Stimulated activated CD8-positive, alpha-beta memory T cell treated with anti-CD3 and anti-CD28 coated beads, Interleukin-15, amount 100 ng/mL, for 1 hour (primary cell): ENCODE measurements around the gene DCDC2.
"Not testable (repeated sequence)": the region's sequence is repeated elsewhere in the genome, so short reads cannot be mapped to it uniquely, and the experiment has no call there.

Experiments
- DNase-seq: peaks from one replicate; pipeline ENCODE4 v3.0.0-alpha.2; 2020; ENCODE audit warnings: low read depth

DCDC2 gene

DNA sequence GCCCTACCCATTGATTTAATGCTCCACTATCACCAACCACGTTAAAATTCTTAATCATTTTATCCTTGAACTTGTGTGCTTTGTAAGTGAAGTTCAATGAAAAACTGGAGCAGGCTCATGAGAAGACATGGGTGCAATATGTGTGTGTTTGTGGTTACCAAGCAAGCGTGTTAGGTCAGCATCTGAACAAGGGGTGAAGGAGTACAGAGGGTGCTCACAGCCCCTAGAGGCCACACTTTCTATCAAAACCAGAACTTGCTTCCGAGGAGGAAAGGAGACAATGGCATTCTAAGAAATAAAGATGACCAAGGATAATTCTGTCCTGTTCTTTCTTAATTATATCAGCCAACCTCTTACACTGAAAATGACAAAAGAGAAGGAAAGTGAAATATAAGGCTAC, 138.2 kb downstream of the DCDC2 start:
- DNase-seq: no peak

DNA sequence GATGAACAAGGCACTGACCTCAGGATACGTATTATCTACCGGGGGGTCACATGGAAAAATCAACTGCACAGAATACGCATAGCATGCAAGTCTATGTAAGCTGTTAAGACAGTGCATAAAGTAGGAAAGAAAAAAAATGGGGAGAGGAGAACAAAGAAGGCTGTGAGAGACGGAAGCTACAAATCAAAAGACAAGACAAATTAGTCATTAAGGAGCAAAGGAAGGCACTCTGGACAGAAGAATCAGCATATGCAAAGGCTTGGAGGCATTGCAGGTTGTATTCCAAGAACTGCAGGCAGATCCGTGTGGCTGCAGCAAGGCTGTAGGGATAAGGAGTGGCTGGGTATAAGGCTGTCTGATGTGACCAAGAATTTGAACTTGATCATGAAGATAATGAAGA, 142.9 kb downstream of the DCDC2 start:
- no peak for DNase-seq

DNA sequence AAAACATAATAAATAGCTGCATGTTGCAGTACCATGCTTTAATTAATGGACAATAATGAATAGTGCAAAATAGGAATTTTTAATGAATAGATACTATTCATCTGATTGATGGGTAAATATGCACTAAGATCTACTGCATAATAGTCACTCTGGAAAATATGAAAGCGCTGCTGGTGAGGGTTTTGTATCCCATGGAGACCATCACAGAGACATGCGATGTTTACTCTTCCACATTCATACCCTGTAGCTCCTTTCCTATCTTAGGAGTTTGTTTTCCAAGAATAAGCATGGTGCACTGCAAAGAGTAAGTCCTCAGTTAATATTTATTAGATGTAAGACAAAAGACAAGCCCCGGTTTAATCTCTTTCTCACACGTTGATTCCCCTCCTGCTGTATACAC, 150.4 kb downstream of the DCDC2 start:
- no peak for DNase-seq

DNA sequence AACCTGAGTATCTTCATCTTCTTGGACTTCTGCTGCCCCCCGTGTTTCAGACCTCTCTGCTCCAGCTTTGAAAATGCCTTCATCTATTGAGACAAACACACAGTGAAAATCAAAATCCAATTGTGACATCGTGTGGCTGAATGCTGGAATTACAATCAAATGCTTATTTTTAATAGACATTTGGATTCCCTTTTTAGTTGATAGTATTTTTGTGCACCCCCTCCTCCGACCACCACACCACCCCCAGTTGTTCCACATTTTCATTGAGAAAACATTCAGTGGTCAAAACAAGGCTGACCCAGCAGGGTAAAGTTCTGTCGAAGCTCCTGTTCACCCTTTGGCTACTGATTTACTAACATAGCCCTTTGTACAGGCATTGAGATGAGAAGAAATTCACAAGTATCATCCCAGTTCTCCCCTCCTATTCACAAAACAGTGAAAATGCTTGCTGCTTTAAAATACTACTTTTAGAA, 152.8 kb downstream of the DCDC2 start:
- DNase-seq: no peak

DNA sequence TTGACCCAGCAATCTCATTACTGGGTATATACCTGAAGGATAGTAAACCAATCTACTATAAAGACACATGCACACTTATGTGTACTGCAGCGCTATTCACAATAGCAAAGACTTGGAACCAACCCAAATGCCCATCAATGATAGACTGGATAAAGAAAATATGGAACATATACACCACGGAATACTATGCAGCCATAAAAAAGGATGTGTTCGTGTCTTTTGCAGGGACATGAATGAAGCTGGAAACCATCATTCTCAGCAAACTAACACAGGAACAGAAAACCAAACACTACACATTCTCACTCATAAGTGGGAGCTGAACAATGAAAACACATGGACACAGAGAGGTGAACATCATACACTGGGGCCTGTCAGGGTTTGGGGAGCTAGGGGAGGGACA, 153.7 kb downstream of the DCDC2 start:
- DNase-seq: not testable (repeated sequence)

DNA sequence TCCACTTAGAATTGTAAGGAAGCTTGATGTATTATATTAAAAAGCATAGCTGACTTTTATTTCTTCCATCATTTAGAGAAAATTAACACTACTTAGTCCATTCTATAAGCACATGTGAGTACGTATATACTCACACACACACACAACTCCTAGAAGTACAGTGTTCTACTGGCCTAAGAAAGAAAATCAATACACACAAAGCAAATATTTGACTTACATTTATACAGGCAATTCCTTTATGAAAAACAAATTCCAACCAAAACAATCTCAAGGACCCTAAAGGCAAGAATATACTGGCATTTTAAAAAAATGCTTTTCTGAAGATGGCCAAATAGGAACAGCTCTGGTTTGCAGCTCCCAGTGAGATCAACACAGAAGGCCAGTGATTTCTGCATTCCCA, 160.0 kb downstream of the DCDC2 start:
- no peak for DNase-seq

DNA sequence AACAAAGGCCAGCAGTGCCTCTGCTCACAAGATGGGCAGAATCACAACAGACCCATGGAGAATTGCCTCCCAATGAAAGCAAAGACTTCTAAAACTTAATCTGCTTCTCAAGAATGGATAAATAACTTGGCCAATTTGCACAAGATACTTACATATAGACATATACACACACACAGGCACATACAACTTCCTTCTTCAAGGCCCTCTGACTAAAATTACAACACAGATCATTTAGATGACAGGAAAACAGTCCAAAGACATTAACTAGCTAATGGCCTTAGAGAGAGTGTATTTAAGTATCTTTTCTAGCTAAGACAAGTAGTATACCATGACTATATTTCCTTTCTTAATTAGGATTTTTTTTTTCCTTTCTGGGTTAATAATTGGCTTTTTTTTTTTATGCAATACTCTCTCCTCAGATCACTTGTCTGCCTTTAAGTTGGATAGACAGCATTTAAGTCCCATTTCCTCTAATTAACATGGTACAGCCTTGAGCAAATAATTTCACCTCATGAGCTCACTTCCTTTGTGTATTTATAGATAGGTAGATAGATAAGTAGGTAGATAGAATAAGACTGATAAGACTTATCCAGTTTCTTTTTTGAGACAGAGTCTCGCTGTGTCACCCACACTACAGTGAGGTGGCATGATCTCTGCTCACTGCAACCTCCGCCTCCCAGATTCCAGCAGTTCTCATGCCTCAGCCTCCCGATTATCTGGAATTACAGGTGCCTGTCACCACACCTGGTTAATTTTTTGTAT, 161.8 kb downstream of the DCDC2 start:
- no peak for DNase-seq

DNA sequence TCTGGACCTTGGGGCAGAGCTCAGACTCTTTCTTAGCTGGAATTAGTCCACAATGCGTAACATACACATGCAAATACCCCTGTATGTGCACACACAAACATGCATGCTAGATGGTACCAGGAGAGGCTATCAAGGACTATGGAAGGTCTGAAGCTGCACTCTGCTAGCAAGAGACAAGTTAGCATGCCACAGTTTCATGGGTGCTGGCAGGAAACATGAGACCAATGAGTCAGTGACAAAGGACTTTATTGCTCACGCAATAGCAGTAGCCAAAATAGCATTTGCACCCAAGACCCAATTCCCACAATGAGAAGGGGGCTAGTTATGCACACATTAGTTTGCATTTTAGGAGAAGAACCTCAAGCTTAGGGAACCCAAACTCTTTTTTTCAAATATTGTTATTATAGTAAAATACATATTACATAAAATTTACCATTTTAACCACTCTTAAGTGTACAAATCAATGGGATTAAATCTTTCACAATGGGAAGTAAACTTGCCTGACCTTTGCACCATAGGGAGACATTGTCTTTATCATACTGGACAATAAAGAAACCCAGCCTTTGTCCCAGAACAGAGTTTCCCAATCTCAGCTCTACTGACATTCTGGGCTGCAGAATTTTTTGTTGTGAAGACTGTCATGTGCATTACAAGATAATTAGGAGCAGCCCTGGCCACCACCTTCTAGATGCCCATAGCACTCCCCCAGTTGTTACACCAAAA, 162.7 kb downstream of the DCDC2 start:
- no peak for DNase-seq

DNA sequence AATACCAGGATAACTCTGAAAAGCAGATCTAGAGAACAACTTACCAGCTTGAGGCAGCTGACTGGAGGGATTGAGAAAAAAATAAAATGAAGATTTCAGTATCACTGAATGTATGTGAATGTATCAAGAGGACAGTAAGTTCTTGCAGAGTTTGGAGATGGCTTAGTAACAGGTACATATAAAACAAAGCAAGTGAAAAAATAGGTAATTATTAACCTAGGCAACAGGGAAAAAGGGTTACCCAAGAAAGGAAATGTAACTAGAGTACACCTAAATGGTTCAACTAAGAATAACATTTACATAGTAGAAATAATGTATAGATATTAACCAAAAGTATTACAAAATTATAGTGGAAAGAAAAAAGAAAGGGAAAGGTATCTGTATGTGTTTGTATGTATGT, 164.5 kb downstream of the DCDC2 start:
- no peak for DNase-seq

DNA sequence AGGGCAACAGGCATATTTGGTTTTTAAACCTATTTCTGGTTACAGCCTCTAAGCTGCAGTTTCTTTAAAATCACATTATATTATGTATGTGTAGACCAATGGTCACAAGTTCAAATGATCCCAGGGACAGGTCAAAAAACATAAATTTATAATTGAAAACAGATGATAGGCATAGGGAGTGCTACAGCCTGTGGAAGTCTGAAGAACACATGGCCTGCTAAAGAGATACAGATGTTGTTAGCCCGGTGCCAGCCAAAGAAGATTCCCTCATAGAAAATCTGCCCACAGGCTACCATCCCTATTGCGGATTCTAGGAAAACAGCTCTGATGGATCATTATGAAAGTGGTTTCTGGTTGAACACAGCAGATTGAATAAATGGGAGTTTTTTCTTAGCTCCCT, 166.5 kb downstream of the DCDC2 start:
- DNase-seq: no peak

DNA sequence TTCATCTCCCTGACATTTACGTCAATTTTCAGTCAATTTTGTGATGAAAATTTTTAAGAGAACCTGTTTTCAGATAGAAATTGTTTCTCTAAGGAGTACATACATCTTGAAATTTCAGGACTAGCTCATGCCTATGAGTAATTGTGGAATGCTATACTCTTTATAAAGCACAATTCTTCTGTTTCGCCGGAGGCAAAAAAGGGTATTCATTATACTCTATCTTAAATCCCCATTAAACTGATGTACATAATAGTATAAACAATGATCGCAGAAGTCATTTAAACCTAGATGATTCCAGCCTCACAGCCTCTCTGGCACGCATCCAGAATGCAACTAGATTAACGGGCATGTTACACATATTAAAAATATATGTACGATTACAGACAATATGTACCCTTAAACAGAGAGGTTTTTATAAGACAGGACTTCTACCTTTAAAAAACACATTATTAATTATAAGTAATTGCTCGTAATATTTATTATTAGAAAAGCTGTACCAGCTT, 169.2 kb downstream of the DCDC2 start:
- no peak for DNase-seq

DNA sequence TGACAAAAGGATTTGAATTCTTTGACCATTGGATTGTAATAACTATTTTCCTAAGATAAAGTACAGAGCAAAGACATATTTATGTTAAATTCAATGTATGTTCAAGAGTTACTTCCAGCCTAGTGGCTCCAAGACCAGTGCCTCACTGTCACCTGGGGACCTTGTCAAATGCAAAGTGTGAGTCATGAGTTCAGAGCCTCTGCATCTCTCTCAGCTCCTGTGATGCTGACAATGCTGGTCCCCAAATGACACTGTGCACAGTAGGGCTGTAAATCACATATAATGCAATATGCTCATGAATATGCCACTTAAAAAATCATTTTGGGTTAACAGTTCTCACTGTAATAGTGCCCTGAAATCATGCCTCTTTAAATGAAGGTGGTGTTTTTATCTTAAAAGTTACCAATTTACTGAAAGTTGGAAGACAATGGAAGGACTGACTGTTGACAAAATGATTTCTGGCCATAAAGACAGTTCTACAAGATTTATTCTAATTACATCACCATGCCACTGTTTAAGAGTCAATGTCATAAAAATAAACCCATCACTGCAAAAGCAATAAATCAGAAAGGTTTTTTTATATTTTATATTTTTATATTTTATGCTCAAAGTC, 169.8 kb downstream of the DCDC2 start:
- DNase-seq: no peak

DNA sequence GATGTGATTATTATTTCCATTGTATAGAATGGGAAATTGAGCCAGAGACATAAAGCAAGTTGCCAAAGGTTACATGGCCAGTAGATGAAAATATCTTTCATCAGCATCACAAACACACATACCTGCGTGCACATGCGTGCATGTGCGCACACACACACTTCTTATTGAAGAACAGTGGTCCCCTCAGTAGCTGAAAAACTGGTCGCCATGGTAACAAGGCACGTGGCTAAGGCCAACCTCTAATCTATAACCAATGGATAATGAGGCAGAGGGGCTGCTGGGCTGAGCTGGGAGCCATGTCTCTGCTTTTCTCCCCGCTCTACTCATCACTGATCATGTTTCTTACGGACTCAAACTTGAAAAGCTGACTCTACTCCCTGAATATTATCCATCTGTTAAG, 171.5 kb downstream of the DCDC2 start:
- DNase-seq: no peak

DNA sequence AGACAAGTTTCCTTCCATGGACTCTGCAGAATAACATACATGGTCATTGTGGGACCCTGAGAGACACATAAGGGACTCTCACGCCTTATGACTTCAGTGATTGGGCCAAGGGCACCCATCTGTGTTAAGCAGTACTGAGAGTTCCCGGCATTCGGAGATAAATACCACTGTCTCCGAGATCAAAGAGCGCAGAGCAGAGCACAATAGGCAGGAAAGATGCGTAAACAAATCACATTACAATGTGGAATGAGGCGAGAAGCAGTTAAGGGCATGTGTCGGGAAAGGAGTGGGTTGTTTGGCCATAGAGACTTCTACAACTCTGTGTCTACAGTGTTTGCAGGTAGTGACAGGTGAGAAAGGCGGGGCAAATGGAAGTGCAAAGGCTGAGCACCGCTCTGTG, 174.3 kb downstream of the DCDC2 start:
- no peak for DNase-seq

DNA sequence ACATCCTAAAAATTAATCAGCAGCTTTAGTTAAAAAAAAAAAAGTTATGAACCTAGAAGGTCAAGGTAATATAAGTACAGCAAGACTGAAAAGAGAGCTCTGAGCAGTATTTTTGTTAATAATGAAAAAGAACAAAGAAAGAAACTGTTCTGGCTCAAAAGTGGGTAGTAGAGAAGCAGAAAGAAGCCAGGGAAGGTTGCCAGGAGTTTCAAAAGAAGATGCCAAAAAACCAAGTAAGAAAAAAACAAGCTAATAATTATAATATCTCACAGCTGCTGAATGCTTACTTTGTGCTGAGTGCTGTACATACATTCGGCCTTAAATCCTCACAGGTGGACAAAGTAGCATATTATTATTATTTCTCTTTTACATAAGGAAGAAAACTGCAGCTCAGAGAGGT, 200.0 kb downstream of the DCDC2 start:
- no peak for DNase-seq

DNA sequence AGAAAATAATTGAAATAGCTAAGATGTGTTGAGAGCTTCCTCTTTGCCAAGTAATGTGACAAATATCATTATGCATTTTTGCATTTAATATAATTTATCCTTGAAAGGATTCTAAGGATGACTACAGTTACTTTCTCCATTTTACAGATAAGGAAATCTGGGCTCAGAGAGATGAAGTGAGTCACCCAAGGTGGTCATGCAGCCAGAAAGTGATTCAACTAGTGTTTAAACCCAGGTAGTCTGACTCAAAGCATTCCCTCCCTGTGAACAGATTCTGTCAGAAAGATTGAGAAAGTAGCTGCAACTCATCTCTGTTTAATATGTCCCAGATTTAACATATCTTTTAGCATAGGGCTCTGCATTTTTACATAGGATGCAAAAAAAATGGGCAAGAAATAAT, 203.7 kb downstream of the DCDC2 start:
- no peak for DNase-seq

DNA sequence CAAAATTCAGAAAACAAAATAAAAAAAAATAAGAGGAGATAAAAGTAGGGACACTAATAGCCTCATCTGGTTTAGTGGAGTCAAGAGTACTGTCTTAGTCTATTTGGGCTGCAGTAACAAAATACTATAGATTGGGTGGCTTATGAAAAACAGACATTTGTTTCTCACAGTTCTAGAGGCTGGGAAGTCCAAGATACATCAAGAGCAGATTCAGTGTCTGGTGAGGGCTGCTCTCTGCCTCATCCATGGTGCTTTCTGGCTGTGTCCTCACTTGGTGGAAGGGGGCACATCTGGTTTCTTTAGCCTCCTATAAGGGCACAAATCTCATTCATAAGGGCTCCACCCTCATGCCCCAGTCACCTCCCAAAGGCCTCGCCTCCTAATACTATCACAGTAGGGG, 205.8 kb downstream of the DCDC2 start:
- DNase-seq: no peak

DNA sequence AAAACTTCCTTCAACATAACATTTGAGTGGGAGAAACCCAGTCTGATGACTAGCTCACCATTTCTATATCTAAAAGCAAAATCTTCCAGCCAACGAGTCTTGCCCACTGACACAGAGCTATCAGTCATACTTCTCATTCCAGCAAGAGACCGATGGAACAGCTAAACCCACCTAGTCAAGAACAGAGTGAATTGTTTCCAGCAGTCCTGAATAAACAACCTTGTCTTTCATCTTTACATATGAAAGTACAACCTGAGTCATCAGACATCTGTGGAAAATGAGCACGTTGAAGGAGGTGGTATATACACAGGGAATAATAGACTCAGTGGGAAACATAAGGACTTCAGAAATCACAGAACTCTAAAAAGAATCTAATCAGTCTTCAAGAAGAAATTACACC, 208.0 kb downstream of the DCDC2 start:
- no peak for DNase-seq

DNA sequence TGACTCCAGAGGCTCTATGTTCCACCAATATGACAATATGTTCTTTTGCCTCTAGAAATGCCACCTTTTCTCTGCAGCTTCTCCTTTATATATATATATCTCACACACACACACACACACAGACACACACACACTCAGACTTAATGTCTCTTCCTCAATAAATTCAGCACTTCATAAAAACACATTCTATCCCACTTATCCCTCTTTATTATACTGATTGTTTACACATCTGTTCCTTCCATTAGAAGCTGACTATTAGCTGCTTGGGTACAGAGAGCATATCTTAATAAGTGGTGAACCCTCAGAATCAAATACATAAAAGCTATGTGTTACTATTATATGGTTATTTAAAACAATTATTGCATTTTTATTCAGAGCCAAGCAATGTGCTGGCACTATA, 208.6 kb downstream of the DCDC2 start:
- no peak for DNase-seq

DNA sequence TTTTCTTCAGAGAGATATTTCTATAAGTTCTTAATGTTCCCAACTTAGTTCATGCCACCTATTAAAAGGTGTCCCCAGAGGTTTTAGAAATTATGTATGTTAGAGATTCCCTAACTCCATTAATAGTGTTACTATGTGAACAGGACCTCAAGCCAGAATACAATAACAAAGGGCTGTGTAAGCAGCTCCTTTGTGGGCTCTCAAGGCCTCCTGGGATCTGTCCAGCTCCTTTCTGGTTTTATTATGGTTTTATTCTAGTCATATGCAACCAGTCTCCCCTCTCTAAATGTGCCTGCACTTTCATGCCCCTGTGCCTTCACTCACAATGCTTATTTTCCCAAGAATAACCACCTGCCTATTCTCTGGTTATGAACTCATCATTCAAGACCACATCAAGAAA, 209.2 kb downstream of the DCDC2 start:
- no peak for DNase-seq

DNA sequence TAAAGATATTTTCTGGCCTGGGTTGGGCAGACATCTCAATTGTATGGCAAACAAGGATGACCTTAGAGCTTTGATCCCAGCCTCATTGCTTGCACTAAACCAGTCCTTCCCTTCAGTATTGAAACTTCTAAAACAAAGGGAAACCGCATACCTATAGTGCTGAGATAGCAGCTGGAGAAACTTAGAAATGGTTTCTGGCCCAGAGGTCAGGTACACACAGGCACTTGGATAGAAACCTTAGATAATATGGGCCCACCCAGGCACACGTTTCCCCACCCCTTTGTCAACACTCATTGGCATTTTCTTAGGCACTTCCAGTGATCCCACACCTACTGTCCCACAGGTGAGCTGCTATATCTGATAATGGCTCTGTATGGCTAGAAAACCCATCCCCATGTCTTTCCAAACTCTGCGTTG, 209.7 kb downstream of the DCDC2 start:
- no peak for DNase-seq

DNA sequence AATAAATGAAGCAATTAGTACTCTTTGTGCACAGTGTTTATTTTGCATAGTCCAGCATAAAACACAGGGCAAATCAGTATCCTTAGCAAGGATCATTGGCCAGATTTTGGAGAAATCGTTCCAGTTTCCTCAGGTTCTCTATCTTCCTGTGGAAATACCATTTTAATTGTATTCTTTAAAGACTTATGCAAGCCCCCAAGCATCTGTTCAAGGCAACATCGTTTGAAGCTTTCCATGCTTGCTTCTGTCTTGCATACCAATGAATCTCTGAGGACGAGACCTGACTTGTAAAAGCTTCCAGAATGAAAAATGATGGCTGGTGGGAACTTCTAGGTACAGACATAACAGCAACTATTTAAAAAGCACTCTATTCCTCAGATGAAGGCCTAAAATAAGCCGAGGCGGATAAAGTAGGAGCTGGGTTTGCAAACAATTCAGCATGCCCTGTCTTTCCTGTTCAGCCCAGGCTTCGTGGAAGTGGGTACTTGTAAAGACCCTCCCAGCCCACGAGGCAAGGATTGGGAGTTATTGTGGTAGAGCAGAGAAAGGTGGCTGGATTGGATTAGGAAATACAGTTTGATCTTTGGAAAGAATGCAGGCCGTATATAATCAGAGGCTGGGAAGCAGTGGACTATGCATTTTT, 210.2 kb downstream of the DCDC2 start:
- DNase-seq: no peak

DNA sequence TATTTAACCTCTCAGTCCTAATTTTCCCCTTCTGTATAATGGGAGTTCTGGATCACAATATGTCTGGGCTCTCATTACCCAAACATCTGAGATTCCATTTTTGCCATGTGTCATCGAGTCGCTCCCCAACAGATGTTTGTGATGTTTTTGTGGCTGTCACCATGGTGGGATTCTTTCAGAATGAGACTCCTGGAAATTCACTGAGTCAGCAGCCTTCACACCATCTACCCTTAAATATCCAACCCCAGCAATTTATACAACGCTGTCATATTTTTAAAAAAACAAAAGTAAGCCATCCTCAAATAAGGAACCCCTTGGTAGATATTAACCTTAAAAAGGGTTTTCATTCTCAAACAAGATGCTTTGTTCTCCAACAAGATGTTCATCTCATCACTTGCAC, 211.0 kb downstream of the DCDC2 start:
- no peak for DNase-seq
